HepG2 (cell line): Measurements from ENCODE around the gene HABP4. TPM values are rescaled to one million over a fixed set of nuclear protein-coding genes. Genes with fewer than 3 reads are reported as not detected.
A peak's percentile ranks its signal among the peaks of the same experiment; 100 is the strongest.

Source experiments
- ELF4 ChIP-seq: sonication (generic); formaldehyde crosslinking; IDR thresholded peaks from 2 replicates; pipeline ENCODE4 v1.5.0; 2020; ENCODE audit warnings: missing genetic modification reagents, mild to moderate bottlenecking, moderate library complexity, borderline replicate concordance
- IRF2 ChIP-seq: IDR thresholded peaks from 2 replicates; pipeline ENCODE4 v1.6.1; 2018; ENCODE audit warnings: missing genetic modification reagents, missing compliant biosample characterization
- MYC ChIP-seq: sonication (generic); formaldehyde crosslinking; IDR thresholded peaks from 2 replicates; pipeline ENCODE4 v1.9.0; 2021; ENCODE audit warnings: missing genetic modification reagents, borderline replicate concordance
- TAF15 ChIP-seq: fragments of 200-400 bp; formaldehyde crosslinking; IDR thresholded peaks from one replicate; pipeline ENCODE4 v1.6.1; 2018; ENCODE audit warnings: mild to moderate bottlenecking, low read depth, low read length; ENCODE audit not compliant: poor library complexity, severe bottlenecking
- ZFX ChIP-seq: sonication (generic); formaldehyde crosslinking; IDR thresholded peaks from 2 replicates; pipeline ENCODE4 v1.4.0; 2020; ENCODE audit warnings: mild to moderate bottlenecking, low read depth, missing genetic modification reagents, moderate library complexity
- ZNF10 ChIP-seq: sonication (generic); formaldehyde crosslinking; IDR thresholded peaks from 2 replicates; pipeline ENCODE4 v1.4.0; 2020; ENCODE audit warnings: mild to moderate bottlenecking, low read depth, missing genetic modification reagents, borderline replicate concordance
- ZNF562 ChIP-seq: sonication (generic); formaldehyde crosslinking; IDR thresholded peaks from 2 replicates; pipeline ENCODE4 v1.8.0; 2022; ENCODE audit warnings: missing genetic modification reagents, borderline replicate concordance
- ZNF614 ChIP-seq: IDR thresholded peaks from 2 replicates; pipeline ENCODE4 v1.6.1; 2018; ENCODE audit warnings: missing biosample characterization, missing genetic modification reagents, inconsistent platforms, borderline replicate concordance
- ZNF83 ChIP-seq: sonication (generic); formaldehyde crosslinking; IDR thresholded peaks from 2 replicates; pipeline ENCODE4 v1.4.0; 2020; ENCODE audit warnings: missing genetic modification reagents, mild to moderate bottlenecking, borderline replicate concordance
- polyA plus RNA-seq, 8 experiments: library from polyadenylated mRNA; depleted of rRNA in 3 of 8; stranded (reverse) in 7 of 8; unstranded in 1 of 8; fragments of >200 nt; fragmentation: Illumina TruSeq in 4 of 8; extraction: Trizol in 4 of 8; gene quantifications; 2 replicates each; pipeline versions ENCODE4 v1.2.1 to v1.2.3, GENCODE V29; 2011 to 2016; ENCODE audit warnings: low read depth in 4 of 8, missing spikeins in 1 of 8, mixed read lengths in 1 of 8; ENCODE audit not compliant: insufficient read depth in 1 of 8
- total RNA-seq, 5 experiments: library from RNA; depleted of rRNA; stranded (reverse); fragments of >200 nt; fragmentation: Illumina TruSeq; extraction: Trizol; gene quantifications; 2 replicates each; pipeline ENCODE4 v1.2.3, GENCODE V29; 2016; ENCODE audit warnings: low read depth in 1 of 5
- TF ChIP-seq, protein P1 (sequence below): sonication (generic); formaldehyde crosslinking; IDR thresholded peaks from 2 replicates; pipeline ENCODE4 v1.4.0; 2020; ENCODE audit warnings: missing genetic modification reagents
- TF ChIP-seq, protein P2 (sequence below): sonication (generic); formaldehyde crosslinking; IDR thresholded peaks from 2 replicates; pipeline ENCODE4 v1.4.0; 2020; ENCODE audit warnings: mild to moderate bottlenecking, missing genetic modification reagents, borderline replicate concordance
- TF ChIP-seq, protein P3 (sequence below): sonication (generic); formaldehyde crosslinking; IDR thresholded peaks from 2 replicates; pipeline ENCODE4 v1.5.0; 2020; ENCODE audit warnings: missing genetic modification reagents, mild to moderate bottlenecking, borderline replicate concordance
- TF ChIP-seq, protein P4 (sequence below): IDR thresholded peaks from 2 replicates; pipeline ENCODE4 v1.6.1; 2016; ENCODE audit warnings: low read depth, missing genetic modification reagents, missing compliant biosample characterization
- TF ChIP-seq, protein P5 (sequence below): sonication (generic); formaldehyde crosslinking; conservative IDR thresholded peaks from 2 replicates; pipeline ENCODE4 v1.4.0; 2020; ENCODE audit warnings: mild to moderate bottlenecking, missing genetic modification reagents, moderate library complexity

Gene HABP4
- total and polyA plus RNA-seq, 2 of the 13 experiments (the other 11 are each of a cell fraction or from before 2014, with no cell fraction given): 14.3 to 26.6 TPM

DNA sequence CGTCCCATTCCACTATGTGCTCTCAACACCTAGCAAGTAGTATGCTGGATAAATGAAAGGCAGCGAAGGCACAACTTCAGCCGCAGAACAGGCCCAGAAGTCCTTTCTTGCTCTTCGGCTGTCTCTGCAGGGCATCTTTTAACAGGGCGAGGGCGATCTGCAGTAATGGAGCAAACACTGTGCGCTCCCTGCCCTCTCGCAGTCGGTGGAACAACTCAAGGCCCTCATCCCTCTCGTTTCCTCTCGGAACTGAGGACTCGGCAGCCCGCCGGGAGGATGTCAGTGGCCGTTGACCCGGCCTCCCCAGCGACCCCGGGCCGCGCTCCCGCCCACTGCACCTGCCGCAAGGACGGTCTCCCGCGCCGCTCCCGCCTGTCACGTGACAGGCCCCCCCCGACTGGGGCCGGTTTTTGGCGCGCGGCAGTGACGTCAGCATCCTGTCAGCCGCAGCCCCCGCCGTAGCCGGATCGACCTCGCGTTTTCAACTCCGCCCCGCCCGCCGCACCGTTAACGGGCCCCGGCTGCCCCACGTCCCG is 32.9 kb upstream of the HABP4 start (continued):
- TF ChIP-seq MYC (CRISPR knock-in tag) (peak; percentile 91), ZNF10 (no peak), ZNF562 (no peak), ZNF614 (CRISPR knock-in tag) (peak; percentile 53; the same call in 1 of the 2 replicates), ELF4 (no peak), TAF15 (no peak), ZFX (CRISPR knock-in tag) (peak; percentile 88), ZNF83 (CRISPR knock-in tag) (0 out of 2 replicates have a peak, but pooled peaks have one; percentile 20), IRF2 (CRISPR knock-in tag) (peak; percentile 89)
- TF ChIP-seq, protein P1, sequence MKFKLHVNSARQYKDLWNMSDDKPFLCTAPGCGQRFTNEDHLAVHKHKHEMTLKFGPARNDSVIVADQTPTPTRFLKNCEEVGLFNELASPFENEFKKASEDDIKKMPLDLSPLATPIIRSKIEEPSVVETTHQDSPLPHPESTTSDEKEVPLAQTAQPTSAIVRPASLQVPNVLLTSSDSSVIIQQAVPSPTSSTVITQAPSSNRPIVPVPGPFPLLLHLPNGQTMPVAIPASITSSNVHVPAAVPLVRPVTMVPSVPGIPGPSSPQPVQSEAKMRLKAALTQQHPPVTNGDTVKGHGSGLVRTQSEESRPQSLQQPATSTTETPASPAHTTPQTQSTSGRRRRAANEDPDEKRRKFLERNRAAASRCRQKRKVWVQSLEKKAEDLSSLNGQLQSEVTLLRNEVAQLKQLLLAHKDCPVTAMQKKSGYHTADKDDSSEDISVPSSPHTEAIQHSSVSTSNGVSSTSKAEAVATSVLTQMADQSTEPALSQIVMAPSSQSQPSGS (CRISPR knock-in tag): peak; percentile 82
- TF ChIP-seq, protein P2, sequence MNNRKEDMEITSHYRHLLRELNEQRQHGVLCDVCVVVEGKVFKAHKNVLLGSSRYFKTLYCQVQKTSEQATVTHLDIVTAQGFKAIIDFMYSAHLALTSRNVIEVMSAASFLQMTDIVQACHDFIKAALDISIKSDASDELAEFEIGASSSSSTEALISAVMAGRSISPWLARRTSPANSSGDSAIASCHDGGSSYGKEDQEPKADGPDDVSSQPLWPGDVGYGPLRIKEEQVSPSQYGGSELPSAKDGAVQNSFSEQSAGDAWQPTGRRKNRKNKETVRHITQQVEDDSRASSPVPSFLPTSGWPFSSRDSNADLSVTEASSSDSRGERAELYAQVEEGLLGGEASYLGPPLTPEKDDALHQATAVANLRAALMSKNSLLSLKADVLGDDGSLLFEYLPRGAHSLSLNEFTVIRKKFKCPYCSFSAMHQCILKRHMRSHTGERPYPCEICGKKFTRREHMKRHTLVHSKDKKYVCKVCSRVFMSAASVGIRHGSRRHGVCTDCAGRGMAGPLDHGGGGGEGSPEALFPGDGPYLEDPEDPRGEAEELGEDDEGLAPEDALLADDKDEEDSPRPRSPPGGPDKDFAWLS: 0 out of 2 replicates have a peak, but pooled peaks have one; percentile 58
- TF ChIP-seq, protein P3, sequence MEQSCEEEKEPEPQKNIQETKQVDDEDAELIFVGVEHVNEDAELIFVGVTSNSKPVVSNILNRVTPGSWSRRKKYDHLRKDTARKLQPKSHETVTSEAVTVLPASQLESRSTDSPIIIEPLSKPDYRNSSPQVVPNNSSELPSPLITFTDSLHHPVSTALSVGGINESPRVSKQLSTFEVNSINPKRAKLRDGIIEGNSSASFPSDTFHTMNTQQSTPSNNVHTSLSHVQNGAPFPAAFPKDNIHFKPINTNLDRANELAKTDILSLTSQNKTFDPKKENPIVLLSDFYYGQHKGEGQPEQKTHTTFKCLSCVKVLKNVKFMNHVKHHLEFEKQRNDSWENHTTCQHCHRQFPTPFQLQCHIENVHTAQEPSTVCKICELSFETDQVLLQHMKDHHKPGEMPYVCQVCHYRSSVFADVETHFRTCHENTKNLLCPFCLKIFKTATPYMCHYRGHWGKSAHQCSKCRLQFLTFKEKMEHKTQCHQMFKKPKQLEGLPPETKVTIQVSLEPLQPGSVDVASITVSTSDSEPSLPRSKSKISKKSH: no peak; the same call in 1 of the 2 replicates
- TF ChIP-seq, protein P4, sequence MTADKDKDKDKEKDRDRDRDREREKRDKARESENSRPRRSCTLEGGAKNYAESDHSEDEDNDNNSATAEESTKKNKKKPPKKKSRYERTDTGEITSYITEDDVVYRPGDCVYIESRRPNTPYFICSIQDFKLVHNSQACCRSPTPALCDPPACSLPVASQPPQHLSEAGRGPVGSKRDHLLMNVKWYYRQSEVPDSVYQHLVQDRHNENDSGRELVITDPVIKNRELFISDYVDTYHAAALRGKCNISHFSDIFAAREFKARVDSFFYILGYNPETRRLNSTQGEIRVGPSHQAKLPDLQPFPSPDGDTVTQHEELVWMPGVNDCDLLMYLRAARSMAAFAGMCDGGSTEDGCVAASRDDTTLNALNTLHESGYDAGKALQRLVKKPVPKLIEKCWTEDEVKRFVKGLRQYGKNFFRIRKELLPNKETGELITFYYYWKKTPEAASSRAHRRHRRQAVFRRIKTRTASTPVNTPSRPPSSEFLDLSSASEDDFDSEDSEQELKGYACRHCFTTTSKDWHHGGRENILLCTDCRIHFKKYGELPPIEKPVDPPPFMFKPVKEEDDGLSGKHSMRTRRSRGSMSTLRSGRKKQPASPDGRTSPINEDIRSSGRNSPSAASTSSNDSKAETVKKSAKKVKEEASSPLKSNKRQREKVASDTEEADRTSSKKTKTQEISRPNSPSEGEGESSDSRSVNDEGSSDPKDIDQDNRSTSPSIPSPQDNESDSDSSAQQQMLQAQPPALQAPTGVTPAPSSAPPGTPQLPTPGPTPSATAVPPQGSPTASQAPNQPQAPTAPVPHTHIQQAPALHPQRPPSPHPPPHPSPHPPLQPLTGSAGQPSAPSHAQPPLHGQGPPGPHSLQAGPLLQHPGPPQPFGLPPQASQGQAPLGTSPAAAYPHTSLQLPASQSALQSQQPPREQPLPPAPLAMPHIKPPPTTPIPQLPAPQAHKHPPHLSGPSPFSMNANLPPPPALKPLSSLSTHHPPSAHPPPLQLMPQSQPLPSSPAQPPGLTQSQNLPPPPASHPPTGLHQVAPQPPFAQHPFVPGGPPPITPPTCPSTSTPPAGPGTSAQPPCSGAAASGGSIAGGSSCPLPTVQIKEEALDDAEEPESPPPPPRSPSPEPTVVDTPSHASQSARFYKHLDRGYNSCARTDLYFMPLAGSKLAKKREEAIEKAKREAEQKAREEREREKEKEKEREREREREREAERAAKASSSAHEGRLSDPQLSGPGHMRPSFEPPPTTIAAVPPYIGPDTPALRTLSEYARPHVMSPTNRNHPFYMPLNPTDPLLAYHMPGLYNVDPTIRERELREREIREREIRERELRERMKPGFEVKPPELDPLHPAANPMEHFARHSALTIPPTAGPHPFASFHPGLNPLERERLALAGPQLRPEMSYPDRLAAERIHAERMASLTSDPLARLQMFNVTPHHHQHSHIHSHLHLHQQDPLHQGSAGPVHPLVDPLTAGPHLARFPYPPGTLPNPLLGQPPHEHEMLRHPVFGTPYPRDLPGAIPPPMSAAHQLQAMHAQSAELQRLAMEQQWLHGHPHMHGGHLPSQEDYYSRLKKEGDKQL (CRISPR knock-in tag): peak; percentile 51; the same call in 1 of the 2 replicates
- TF ChIP-seq, protein P5, sequence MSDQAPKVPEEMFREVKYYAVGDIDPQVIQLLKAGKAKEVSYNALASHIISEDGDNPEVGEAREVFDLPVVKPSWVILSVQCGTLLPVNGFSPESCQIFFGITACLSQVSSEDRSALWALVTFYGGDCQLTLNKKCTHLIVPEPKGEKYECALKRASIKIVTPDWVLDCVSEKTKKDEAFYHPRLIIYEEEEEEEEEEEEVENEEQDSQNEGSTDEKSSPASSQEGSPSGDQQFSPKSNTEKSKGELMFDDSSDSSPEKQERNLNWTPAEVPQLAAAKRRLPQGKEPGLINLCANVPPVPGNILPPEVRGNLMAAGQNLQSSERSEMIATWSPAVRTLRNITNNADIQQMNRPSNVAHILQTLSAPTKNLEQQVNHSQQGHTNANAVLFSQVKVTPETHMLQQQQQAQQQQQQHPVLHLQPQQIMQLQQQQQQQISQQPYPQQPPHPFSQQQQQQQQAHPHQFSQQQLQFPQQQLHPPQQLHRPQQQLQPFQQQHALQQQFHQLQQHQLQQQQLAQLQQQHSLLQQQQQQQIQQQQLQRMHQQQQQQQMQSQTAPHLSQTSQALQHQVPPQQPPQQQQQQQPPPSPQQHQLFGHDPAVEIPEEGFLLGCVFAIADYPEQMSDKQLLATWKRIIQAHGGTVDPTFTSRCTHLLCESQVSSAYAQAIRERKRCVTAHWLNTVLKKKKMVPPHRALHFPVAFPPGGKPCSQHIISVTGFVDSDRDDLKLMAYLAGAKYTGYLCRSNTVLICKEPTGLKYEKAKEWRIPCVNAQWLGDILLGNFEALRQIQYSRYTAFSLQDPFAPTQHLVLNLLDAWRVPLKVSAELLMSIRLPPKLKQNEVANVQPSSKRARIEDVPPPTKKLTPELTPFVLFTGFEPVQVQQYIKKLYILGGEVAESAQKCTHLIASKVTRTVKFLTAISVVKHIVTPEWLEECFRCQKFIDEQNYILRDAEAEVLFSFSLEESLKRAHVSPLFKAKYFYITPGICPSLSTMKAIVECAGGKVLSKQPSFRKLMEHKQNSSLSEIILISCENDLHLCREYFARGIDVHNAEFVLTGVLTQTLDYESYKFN (CRISPR knock-in tag): peak; percentile 77
